Pancreas (tissue), 10 donors: ENCODE data around the gene TCP10L. TPM values are rescaled to one million over a fixed set of nuclear protein-coding genes. Genes with fewer than 3 reads are reported as not detected.
"Not testable (repeated sequence)": the region's sequence is repeated elsewhere in the genome, so short reads cannot be mapped to it uniquely, and the experiment has no call there.

Experiments used
- ATAC-seq, 4 donors: fragments of 200-7000 bp; cut with Tn5 transposase; one replicate each; pipeline versions ENCODE4 v1.8.0 to v1.9.1; 2020; ENCODE audit warnings: mild to moderate bottlenecking in 4 of 4, moderate library complexity in 4 of 4
- DNase-seq, 6 donors: peaks; one replicate each; pipeline ENCODE4 v3.0.0-alpha.2; 2020
- FAIRE-seq: peaks from 2 replicates; lab custom pipeline; 2012; peaks lifted over from hg19 to GRCh38; lab: Jason Lieb, UNC
- H3K27ac ChIP-seq, 4 donors: fragments of 200-600 bp; sonication (generic); 1 replicate in 3 of 4; 2 replicates in 1 of 4; pipeline versions ENCODE4 v1.5.0 to v1.8.0; 2020
- H3K27me3 ChIP-seq, 4 donors: fragments of 200-600 bp; one replicate each; pipeline ENCODE4 v1.8.0; 2021
- H3K36me3 ChIP-seq, 3 donors: fragments of 200-600 bp; sonication (generic) in 1 of 3; one replicate each; pipeline versions ENCODE4 v1.5.0 to v1.8.0; 2020 to 2021
- H3K4me1 ChIP-seq, 3 donors: fragments of 200-600 bp; one replicate each; pipeline ENCODE4 v1.8.0; 2021
- H3K4me3 ChIP-seq, 4 donors: fragments of 200-600 bp; sonication (generic) in 2 of 4; one replicate each; pipeline versions ENCODE4 v1.5.0 to v1.8.0; 2020 to 2021
- H3K9me3 ChIP-seq, 4 donors: fragments of 200-600 bp; one replicate each; pipeline ENCODE4 v1.8.0; 2021
- CTCF ChIP-seq, 4 donors: fragments of 200-600 bp; sonication (generic) in 3 of 4; IDR thresholded peaks; one replicate each; pipeline versions ENCODE4 v1.5.0 to v1.8.0; 2021; ENCODE audit warnings: antibody characterized with exemption in 4 of 4
- WGBS, 2 donors: extraction: QIAGEN DNeasy Blood & Tissue Kit; methylation state at CpG; one replicate each; pipeline ENCODE4 v1.1.7; 2013; 5-methylcytosine and 5-hydroxymethylcytosine counted together
- intact Hi-C, 3 donors: fragments of 100-400 bp; cut with DNase I; formaldehyde crosslinking; loops; one replicate each; pipeline versions ENCODE4 v1.11.1 to v1.14.2; 2022
- polyA plus RNA-seq, 2 donors: library from polyadenylated mRNA; stranded (reverse); fragments of 200-250 nt; gene quantifications; one replicate each; pipeline ENCODE4 v1.2.3, GENCODE V29; 2013
- total RNA-seq, 6 donors: library from RNA; stranded (reverse); fragmentation: NEBNext Ultra II Directional in 4 of 6; extraction: Animal tissue kit (Norgen Biotek cat#: 25700) in 4 of 6; gene quantifications; one replicate each; pipeline versions ENCODE4 v1.2.1 to v1.2.4, GENCODE V29; 2021 to 2023
- donor health status: healthy with polysubstance abuse.
- donor health status: DM: no; HTN: no; CAD: no; lungs with moderate emphysema.
- donor health status: DM: no; HTN: no; CAD: no.
- donor health status: control.
- donor health status: control.
- donor health status: Bipolar disorder and iron deficiency.
- donor health status: DM: yes; HTN: yes; CAD: no.
- donor health status: DM: no; HTN: no; CAD: no.
- donor health status: DM: no; HTN: no; CAD: no.
- donor health status: DM: yes; HTN: yes; CAD: no.

TCP10L gene
- total and polyA plus RNA-seq, 8 donors: 0.26 to 1.9 (median 0.46) TPM; not detected in 3

DNA sequence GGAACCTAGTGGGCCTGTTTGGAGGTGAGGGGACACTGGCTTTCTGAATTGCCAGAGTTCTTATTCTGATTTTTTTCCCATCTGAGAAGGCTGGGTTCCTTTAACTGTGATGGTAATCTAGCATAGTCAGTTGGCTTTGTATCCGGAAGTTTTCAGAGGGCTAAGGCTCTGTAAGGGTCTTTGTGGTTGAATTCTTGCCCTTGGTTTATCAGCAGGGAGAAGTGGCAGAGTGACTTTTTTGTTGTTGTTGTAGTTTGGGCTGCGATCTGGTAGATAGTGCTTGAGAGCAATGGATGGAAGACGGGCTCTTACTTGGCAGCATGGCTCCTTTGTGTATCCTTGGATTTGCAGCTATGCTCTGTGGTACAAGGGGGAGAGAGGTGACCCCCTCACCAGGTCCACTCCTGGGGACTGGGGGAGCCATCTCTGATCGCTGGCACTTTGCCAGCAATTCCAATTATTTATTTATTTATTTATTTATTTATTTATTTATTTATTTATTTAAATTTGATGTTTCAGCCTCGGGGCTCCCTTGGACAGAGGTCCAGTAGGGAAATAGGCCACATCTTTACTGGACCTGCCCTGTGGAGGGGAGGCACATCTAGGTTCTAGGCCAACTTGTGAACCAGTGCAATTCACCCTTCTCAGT is 18.5 kb downstream of the TCP10L start:
- peaks cover 0 to 12% (median 5%) of the 10 kb centered on the region in 3 donors for H3K4me1 ChIP-seq
- intact Hi-C loops: no loop called here
- no peak for FAIRE-seq
- H3K36me3 ChIP-seq: no peaks in the 10 kb centered on the region
- DNase-seq: no peak
- ATAC-seq: no peak
- no peak for TF ChIP-seq CTCF (IDR thresholded peaks at IDR 0.05)
- H3K27me3 ChIP-seq: no peaks in the 10 kb centered on the region
- H3K4me3 ChIP-seq: no peak overlapping the region
- no peaks in the 10 kb centered on the region for H3K9me3 ChIP-seq
- H3K27ac ChIP-seq: no peak overlapping the region
- WGBS, 2 donors: 79 to 86% methylated on average over 5 of the region's 5 CpGs

- 85 to 92% methylated on average over 2 of the region's 2 CpGs for WGBS, 2 donors
- ATAC-seq: no peak
- no peak for DNase-seq
- Histone ChIP-seq H3K27ac (no peak overlapping the region), H3K9me3 (no peaks in the 10 kb centered on the region), H3K4me1 (peaks cover 0 to 12% (median 5%) of the 10 kb centered on the region in 3 donors), H3K4me3 (no peak overlapping the region), H3K27me3 (no peaks in the 10 kb centered on the region), H3K36me3 (no peaks in the 10 kb centered on the region)
- TF ChIP-seq CTCF (IDR thresholded peaks at IDR 0.05): no peak
- intact Hi-C loops: no loop called here
- FAIRE-seq: no peak
These were observed 19.4 kb downstream of the TCP10L start for GRCh38 chr21:32565856-32566465.

GRCh38 chr21:32562915-32563314 is 22.4 kb downstream of the TCP10L start:
- no peak overlapping the region for H3K27ac ChIP-seq
- H3K9me3 ChIP-seq: no peaks in the 10 kb centered on the region
- no peak for TF ChIP-seq CTCF (IDR thresholded peaks at IDR 0.05)
- H3K4me3 ChIP-seq: no peak overlapping the region
- no peak for ATAC-seq
- intact Hi-C loops: no loop called here
- no peaks in the 10 kb centered on the region for H3K27me3 ChIP-seq
- FAIRE-seq: no peak
- no peak for DNase-seq
- 87 to 89% methylated on average over 2 of the region's 2 CpGs for WGBS, 2 donors
- no peaks in the 10 kb centered on the region for H3K4me1 ChIP-seq
- no peaks in the 10 kb centered on the region for H3K36me3 ChIP-seq

GRCh38 chr21:32562426-32562825 is 22.9 kb downstream of the TCP10L start:
- FAIRE-seq: no peak

DNA sequence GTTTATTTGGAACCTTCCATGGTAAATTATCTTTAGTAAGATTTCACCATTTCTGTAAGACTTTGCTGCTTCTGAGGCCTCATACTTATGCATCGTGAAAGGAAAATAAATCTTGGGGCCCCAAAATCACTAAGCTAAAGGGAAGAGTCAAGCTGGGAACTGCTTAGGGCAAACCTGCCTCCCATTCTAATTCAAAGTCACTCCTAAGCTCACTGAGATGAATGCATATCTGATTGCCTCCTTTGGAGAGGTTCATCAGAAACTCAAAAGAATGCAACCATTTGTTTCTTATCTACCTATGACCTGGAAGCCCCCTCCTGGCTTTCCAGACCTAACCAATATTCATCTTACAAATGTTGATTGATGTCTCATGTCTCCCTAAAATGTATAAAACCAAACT is 23.8 kb downstream of the TCP10L start:
- H3K4me3 ChIP-seq, H3K9me3 ChIP-seq, H3K4me1 ChIP-seq, H3K27ac ChIP-seq, H3K27me3 ChIP-seq, ATAC-seq, H3K36me3 ChIP-seq, DNase-seq, intact Hi-C loops, FAIRE-seq: not testable (repeated sequence)
- 91 to 96% methylated on average over 1 of the region's 1 CpG for WGBS, 2 donors

More at GRCh38 chr21:32562426-32562825, 22.9 kb downstream of the TCP10L start:
- Histone ChIP-seq H3K9me3 (no peaks in the 10 kb centered on the region), H3K27ac (no peak overlapping the region), H3K27me3 (no peaks in the 10 kb centered on the region), H3K4me3 (no peak overlapping the region), H3K36me3 (no peaks in the 10 kb centered on the region), H3K4me1 (no peaks in the 10 kb centered on the region)
- DNase-seq: no peak
- TF ChIP-seq CTCF (IDR thresholded peaks at IDR 0.05): no peak
- intact Hi-C loops: no loop called here
- peak in 1 of 4 donors; percentile 59 for ATAC-seq
- 63 to 69% methylated on average over 5 of the region's 5 CpGs for WGBS, 2 donors
